ENCODE data around the gene SMARCC2. TPM values are rescaled to one million over a fixed set of nuclear protein-coding genes. Genes with fewer than 3 reads are reported as not detected.

SMARCC2 gene
- total and polyA plus RNA-seq, 9 of the 15 experiments (the other 6 are each of a cell fraction or from before 2014, with no cell fraction given): 11.9 to 86.0 (median 36.6) TPM

DNA sequence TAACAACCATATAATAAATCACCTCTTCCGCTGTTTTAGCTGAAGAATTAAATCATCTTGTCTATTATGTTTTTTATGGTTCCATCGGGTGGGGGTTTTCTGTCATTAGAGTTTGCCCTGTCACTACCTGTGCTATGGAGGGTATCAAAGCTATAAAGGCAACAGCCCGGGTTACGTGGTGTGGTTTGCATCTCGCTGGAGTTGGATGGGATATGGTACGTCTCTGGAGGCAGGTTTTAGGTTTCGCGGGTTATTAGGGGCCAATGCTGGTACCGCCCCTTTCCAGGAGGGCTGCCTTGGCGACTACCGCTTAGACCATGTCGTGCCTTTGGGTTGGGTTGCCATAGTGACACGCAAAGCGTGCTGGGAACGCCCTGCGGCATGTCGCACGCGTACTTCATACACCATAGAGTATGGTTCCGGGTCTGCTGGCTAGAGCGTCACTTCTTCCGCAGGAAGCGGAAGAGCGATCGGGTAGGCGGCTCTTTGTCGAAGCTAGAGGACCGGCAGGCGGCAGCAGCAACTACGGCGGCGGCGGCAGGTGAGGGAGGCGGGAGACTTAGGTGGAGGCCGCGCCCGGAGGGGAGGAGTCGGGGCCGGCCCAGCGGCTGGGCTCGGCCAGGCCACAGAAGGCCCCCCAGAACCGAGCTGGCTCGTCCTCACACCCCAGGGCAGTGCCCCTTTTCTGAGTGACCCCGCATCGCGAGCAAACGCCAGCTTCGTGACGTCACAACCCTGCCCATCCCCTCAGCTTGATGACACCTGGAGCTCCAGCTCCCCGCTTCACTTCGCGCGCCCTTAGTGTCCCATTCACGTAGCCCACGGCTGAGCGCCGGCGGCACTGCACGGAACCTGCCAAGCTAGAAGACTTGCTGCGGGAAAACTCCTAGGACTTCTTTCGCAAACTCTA lies 71.2 kb downstream of the SMARCC2 start, which contains the start of gene ZC3H10 (continued):
- no peak for TF ChIP-seq ZNF146 (CRISPR knock-in tag; IDR thresholded peaks at IDR 0.05; ENCODE audit: unreplicated experiment)
- TF ChIP-seq, protein P1, sequence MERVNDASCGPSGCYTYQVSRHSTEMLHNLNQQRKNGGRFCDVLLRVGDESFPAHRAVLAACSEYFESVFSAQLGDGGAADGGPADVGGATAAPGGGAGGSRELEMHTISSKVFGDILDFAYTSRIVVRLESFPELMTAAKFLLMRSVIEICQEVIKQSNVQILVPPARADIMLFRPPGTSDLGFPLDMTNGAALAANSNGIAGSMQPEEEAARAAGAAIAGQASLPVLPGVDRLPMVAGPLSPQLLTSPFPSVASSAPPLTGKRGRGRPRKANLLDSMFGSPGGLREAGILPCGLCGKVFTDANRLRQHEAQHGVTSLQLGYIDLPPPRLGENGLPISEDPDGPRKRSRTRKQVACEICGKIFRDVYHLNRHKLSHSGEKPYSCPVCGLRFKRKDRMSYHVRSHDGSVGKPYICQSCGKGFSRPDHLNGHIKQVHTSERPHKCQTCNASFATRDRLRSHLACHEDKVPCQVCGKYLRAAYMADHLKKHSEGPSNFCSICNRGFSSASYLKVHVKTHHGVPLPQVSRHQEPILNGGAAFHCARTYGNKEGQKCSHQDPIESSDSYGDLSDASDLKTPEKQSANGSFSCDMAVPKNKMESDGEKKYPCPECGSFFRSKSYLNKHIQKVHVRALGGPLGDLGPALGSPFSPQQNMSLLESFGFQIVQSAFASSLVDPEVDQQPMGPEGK (CRISPR knock-in tag; IDR thresholded peaks at IDR 0.05; ENCODE audit: borderline replicate concordance): peak; percentile 85; the same call in 1 of the 2 replicates
- TF ChIP-seq, protein P2, sequence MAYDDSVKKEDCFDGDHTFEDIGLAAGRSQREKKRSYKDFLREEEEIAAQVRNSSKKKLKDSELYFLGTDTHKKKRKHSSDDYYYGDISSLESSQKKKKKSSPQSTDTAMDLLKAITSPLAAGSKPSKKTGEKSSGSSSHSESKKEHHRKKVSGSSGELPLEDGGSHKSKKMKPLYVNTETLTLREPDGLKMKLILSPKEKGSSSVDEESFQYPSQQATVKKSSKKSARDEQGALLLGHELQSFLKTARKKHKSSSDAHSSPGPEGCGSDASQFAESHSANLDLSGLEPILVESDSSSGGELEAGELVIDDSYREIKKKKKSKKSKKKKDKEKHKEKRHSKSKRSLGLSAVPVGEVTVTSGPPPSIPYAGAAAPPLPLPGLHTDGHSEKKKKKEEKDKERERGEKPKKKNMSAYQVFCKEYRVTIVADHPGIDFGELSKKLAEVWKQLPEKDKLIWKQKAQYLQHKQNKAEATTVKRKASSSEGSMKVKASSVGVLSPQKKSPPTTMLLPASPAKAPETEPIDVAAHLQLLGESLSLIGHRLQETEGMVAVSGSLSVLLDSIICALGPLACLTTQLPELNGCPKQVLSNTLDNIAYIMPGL (CRISPR knock-in tag; IDR thresholded peaks at IDR 0.05): peak; percentile 72; the same call in 1 of the 2 replicates
- TF ChIP-seq TEAD1 (CRISPR knock-in tag; IDR thresholded peaks at IDR 0.05): peak; percentile 77 to 88
- TF ChIP-seq, protein P3, sequence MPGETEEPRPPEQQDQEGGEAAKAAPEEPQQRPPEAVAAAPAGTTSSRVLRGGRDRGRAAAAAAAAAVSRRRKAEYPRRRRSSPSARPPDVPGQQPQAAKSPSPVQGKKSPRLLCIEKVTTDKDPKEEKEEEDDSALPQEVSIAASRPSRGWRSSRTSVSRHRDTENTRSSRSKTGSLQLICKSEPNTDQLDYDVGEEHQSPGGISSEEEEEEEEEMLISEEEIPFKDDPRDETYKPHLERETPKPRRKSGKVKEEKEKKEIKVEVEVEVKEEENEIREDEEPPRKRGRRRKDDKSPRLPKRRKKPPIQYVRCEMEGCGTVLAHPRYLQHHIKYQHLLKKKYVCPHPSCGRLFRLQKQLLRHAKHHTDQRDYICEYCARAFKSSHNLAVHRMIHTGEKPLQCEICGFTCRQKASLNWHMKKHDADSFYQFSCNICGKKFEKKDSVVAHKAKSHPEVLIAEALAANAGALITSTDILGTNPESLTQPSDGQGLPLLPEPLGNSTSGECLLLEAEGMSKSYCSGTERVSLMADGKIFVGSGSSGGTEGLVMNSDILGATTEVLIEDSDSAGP (CRISPR knock-in tag; IDR thresholded peaks at IDR 0.05): no peak
- peak; percentile 96 for TF ChIP-seq CTBP1 (IDR thresholded peaks at IDR 0.05; ENCODE audit: borderline replicate concordance)
- peak; percentile 96 for TF ChIP-seq NR2C2 (CRISPR knock-in tag; IDR thresholded peaks at IDR 0.05)
- TF ChIP-seq NR2C2 (tag; IDR thresholded peaks at IDR 0.05): peak; percentile 99
- TF ChIP-seq, protein P4, sequence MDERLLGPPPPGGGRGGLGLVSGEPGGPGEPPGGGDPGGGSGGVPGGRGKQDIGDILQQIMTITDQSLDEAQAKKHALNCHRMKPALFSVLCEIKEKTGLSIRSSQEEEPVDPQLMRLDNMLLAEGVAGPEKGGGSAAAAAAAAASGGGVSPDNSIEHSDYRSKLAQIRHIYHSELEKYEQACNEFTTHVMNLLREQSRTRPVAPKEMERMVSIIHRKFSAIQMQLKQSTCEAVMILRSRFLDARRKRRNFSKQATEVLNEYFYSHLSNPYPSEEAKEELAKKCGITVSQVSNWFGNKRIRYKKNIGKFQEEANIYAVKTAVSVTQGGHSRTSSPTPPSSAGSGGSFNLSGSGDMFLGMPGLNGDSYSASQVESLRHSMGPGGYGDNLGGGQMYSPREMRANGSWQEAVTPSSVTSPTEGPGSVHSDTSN (CRISPR knock-in tag; IDR thresholded peaks at IDR 0.05; ENCODE audit: low read depth): no peak
- TF ChIP-seq, protein P4 (tag; conservative IDR thresholded peaks at IDR 0.05; ENCODE audit: low read depth): no peak
- TF ChIP-seq, protein P5, sequence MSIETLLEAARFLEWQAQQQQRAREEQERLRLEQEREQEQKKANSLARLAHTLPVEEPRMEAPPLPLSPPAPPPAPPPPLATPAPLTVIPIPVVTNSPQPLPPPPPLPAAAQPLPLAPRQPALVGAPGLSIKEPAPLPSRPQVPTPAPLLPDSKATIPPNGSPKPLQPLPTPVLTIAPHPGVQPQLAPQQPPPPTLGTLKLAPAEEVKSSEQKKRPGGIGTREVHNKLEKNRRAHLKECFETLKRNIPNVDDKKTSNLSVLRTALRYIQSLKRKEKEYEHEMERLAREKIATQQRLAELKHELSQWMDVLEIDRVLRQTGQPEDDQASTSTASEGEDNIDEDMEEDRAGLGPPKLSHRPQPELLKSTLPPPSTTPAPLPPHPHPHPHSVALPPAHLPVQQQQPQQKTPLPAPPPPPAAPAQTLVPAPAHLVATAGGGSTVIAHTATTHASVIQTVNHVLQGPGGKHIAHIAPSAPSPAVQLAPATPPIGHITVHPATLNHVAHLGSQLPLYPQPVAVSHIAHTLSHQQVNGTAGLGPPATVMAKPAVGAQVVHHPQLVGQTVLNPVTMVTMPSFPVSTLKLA (conservative IDR thresholded peaks at IDR 0.05): peak; percentile 97 to 98
- peak; percentile 82 for TF ChIP-seq C11orf30 (IDR thresholded peaks at IDR 0.05; ENCODE audit: low read depth)

Measured in K562 (cell line).